Keratinocyte (primary cell): ENCODE data around the gene POU6F2. TPM values are rescaled to one million over a fixed set of nuclear protein-coding genes. Genes with fewer than 3 reads are reported as not detected.

Experiments
- DNase-seq: peaks from one replicate; pipeline ENCODE4 v3.0.0-alpha.2; 2011; ENCODE audit warnings: low read depth, missing footprints, low spot score
- FAIRE-seq: peaks from 2 replicates; lab custom pipeline; 2011; peaks lifted over from hg19 to GRCh38; lab: Jason Lieb, UNC
- H2AFZ ChIP-seq: 2 replicates; pipeline ENCODE4 v1.6.0; 2012; ENCODE audit warnings: low read length, control low read depth, inconsistent platforms; ENCODE audit not compliant: control insufficient read depth
- H3K27ac ChIP-seq: 2 replicates; pipeline ENCODE4 v1.5.1; 2011; ENCODE audit warnings: low read length; ENCODE audit not compliant: control insufficient read depth, insufficient read depth
- H3K27me3 ChIP-seq: 3 replicates; pipeline ENCODE4 v1.6.0; 2011; ENCODE audit warnings: low read length; ENCODE audit not compliant: control insufficient read depth, insufficient read depth; ENCODE audit errors: extremely low read depth
- H3K36me3 ChIP-seq, 2 experiments: 2 replicates in 1 of 2; 3 replicates in 1 of 2; pipeline ENCODE4 v1.5.1; 2011; ENCODE audit warnings: low read length in 2 of 2, mild to moderate bottlenecking in 1 of 2; ENCODE audit not compliant: control insufficient read depth in 2 of 2, insufficient read depth in 2 of 2; ENCODE audit errors: extremely low read depth in 1 of 2
- H3K4me1 ChIP-seq: 3 replicates; pipeline ENCODE4 v1.5.1; 2011; ENCODE audit warnings: low read length; ENCODE audit not compliant: control insufficient read depth, insufficient read depth; ENCODE audit errors: extremely low read depth
- H3K4me2 ChIP-seq: 3 replicates; pipeline ENCODE4 v1.6.0; 2011; ENCODE audit warnings: low read depth, low read length; ENCODE audit not compliant: control insufficient read depth, insufficient read depth; ENCODE audit errors: extremely low read depth
- H3K4me3 ChIP-seq, 3 experiments: fragments of 200-600 bp in 1 of 3; sonication (generic) in 1 of 3; 2 replicates in 2 of 3; 3 replicates in 1 of 3; pipeline ENCODE4 v1.5.1; 2011 to 2016; ENCODE audit warnings: low read length in 3 of 3, mild to moderate bottlenecking in 3 of 3, control low read depth in 2 of 3, inconsistent platforms in 1 of 3, low read depth in 1 of 3, mixed read lengths in 1 of 3, mixed run types in 1 of 3, moderate library complexity in 1 of 3; ENCODE audit not compliant: control insufficient read depth in 2 of 3, insufficient read depth in 2 of 3; ENCODE audit errors: extremely low read depth in 1 of 3
- H3K79me2 ChIP-seq: 2 replicates; pipeline ENCODE4 v1.6.0; 2012; ENCODE audit warnings: low read length; ENCODE audit not compliant: control insufficient read depth, insufficient read depth
- H3K9ac ChIP-seq: 3 replicates; pipeline ENCODE4 v1.6.0; 2011; ENCODE audit warnings: low read length; ENCODE audit not compliant: control insufficient read depth, insufficient read depth; ENCODE audit errors: extremely low read depth
- H3K9me1 ChIP-seq: 3 replicates; pipeline ENCODE4 v1.6.0; 2011; ENCODE audit warnings: low read length; ENCODE audit not compliant: control insufficient read depth, insufficient read depth; ENCODE audit errors: extremely low read depth
- H3K9me3 ChIP-seq: 2 replicates; pipeline ENCODE4 v1.5.1; 2012; ENCODE audit warnings: low read depth, low read length; ENCODE audit not compliant: control insufficient read depth
- H4K20me1 ChIP-seq: 3 replicates; pipeline ENCODE4 v1.6.0; 2011; ENCODE audit warnings: low read length; ENCODE audit not compliant: control insufficient read depth, insufficient read depth; ENCODE audit errors: extremely low read depth
- EZH2 ChIP-seq: IDR thresholded peaks from one replicate; pipeline ENCODE4 v1.6.1; 2012; ENCODE audit warnings: inconsistent platforms, mild to moderate bottlenecking, low read length, moderate library complexity
- dilution Hi-C: fragments of 300-500 bp; cut with MboI; formaldehyde crosslinking; loops from one replicate; pipeline ENCODE4 v1.7.0; 2020; ENCODE audit warnings: low sequenced_read_pairs; ENCODE audit not compliant: extremely low pct_ligation_motif_present
- polyA plus RNA-seq, 5 experiments: library from polyadenylated mRNA; depleted of rRNA in 3 of 5; stranded (reverse) in 3 of 5; stranded (forward) in 1 of 5; unstranded in 1 of 5; fragments of >200 nt; gene quantifications; 1 replicate in 1 of 5; 2 replicates in 3 of 5; 3 replicates in 1 of 5; pipeline versions ENCODE4 v1.2.1 to v1.2.3, GENCODE V29; 2011 to 2012; ENCODE audit warnings: missing spikeins in 2 of 5, low read depth in 1 of 5, low replicate concordance in 1 of 5
- TF ChIP-seq, protein P1 (sequence below), 3 experiments: IDR thresholded peaks in 1 of 3; conservative IDR thresholded peaks in 1 of 3; optimal IDR thresholded peaks in 1 of 3; 2 replicates in 2 of 3; 3 replicates in 1 of 3; pipeline versions ENCODE3 to v1.5.1; 2011; ENCODE audit warnings: low read length in 3 of 3, mild to moderate bottlenecking in 3 of 3, moderate library complexity in 2 of 3, control low read depth in 1 of 3, inconsistent platforms in 1 of 3; ENCODE audit not compliant: insufficient read depth in 2 of 3; ENCODE audit errors: extremely low read depth in 1 of 3

POU6F2 gene
- polyA plus RNA-seq, 1 donor (not counting 4 experiments of a cell fraction or from before 2014, with no cell fraction given): not detected

- H3K4me2 ChIP-seq: no peak overlapping the region
- H3K9ac ChIP-seq: no peak overlapping the region
- H3K27me3 ChIP-seq: no peaks in the 10 kb centered on the region
- H4K20me1 ChIP-seq: no peaks in the 10 kb centered on the region
- TF ChIP-seq, protein P1, sequence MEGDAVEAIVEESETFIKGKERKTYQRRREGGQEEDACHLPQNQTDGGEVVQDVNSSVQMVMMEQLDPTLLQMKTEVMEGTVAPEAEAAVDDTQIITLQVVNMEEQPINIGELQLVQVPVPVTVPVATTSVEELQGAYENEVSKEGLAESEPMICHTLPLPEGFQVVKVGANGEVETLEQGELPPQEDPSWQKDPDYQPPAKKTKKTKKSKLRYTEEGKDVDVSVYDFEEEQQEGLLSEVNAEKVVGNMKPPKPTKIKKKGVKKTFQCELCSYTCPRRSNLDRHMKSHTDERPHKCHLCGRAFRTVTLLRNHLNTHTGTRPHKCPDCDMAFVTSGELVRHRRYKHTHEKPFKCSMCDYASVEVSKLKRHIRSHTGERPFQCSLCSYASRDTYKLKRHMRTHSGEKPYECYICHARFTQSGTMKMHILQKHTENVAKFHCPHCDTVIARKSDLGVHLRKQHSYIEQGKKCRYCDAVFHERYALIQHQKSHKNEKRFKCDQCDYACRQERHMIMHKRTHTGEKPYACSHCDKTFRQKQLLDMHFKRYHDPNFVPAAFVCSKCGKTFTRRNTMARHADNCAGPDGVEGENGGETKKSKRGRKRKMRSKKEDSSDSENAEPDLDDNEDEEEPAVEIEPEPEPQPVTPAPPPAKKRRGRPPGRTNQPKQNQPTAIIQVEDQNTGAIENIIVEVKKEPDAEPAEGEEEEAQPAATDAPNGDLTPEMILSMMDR (optimal IDR thresholded peaks at IDR 0.05 in 1 of 3, IDR thresholded peaks at IDR 0.05 in 1 of 3, conservative IDR thresholded peaks at IDR 0.05 in 1 of 3; ENCODE audit: extremely low read depth in 1 of 3, insufficient read depth in 2 of 3, low read length in 3 of 3): no peak
- TF ChIP-seq EZH2: no peak
- no peak for FAIRE-seq
- DNase-seq: no peak
- no peaks in the 10 kb centered on the region for H3K36me3 ChIP-seq
- no peak overlapping the region for H2AFZ ChIP-seq
- no peaks in the 10 kb centered on the region for H3K9me3 ChIP-seq
- dilution Hi-C loops: no loop called here
- no peaks in the 10 kb centered on the region for H3K4me1 ChIP-seq
- H3K4me3 ChIP-seq: no peak overlapping the region
- no peaks in the 10 kb centered on the region for H3K79me2 ChIP-seq
- H3K27ac ChIP-seq: no peak overlapping the region
- no peaks in the 10 kb centered on the region for H3K9me1 ChIP-seq
Observed at GRCh38 chr7:39421251-39421650, 443.5 kb downstream of the POU6F2 start.

GRCh38 chr7:39421661-39422060, 444.0 kb downstream of the POU6F2 start:
- Histone ChIP-seq H4K20me1 (no peaks in the 10 kb centered on the region), H3K4me1 (no peaks in the 10 kb centered on the region), H3K9me1 (no peaks in the 10 kb centered on the region), H2AFZ (no peak overlapping the region), H3K4me3 (no peak overlapping the region), H3K27me3 (no peaks in the 10 kb centered on the region), H3K79me2 (no peaks in the 10 kb centered on the region), H3K36me3 (no peaks in the 10 kb centered on the region), H3K4me2 (no peak overlapping the region), H3K27ac (no peak overlapping the region), H3K9me3 (no peaks in the 10 kb centered on the region), H3K9ac (no peak overlapping the region)
- TF ChIP-seq EZH2: no peak
- TF ChIP-seq, protein P1 (optimal IDR thresholded peaks at IDR 0.05 in 1 of 3, IDR thresholded peaks at IDR 0.05 in 1 of 3, conservative IDR thresholded peaks at IDR 0.05 in 1 of 3; ENCODE audit: extremely low read depth in 1 of 3, insufficient read depth in 2 of 3, low read length in 3 of 3): no peak
- dilution Hi-C loops: no loop called here
- DNase-seq: no peak
- FAIRE-seq: no peak
